MCF 10A (cell line): ENCODE measurements around the gene ABCF2. TPM values are rescaled to one million over a fixed set of nuclear protein-coding genes. Genes with fewer than 3 reads are reported as not detected.

Source experiments
- BruUV-seq: library from RNA; stranded (reverse); fragments of 400-500 nt; replicated peaks from 2 replicates; lab custom pipeline; 2021; lab: Mats Ljungman, UMichigan
- CTCF ChIA-PET: fragments of 300-600 bp; sonication (Branson Sonifier 250); formaldehyde crosslinking; extraction: SDS; loops from one replicate; lab custom pipeline; 2021; ENCODE audit warnings: antibody characterized with exemption, inconsistent platforms; lab: Yijun Ruan, JAX
- POLR2A ChIA-PET: fragments of 300-600, 350-650 bp; sonication (Branson Sonifier 250); formaldehyde crosslinking; extraction: SDS; loops from one replicate; lab custom pipeline; 2020; ENCODE audit warnings: antibody characterized with exemption, inconsistent platforms; lab: Yijun Ruan, JAX
- DNase-seq: peaks from one replicate; pipeline ENCODE4 v3.0.0-alpha.2; 2018; ENCODE audit not compliant: unreplicated experiment
- H3K27ac Mint-ChIP-seq: one replicate; pipeline ENCODE4 v1.8.0; 2022; ENCODE audit warnings: mild to moderate bottlenecking, low read depth, mixed read lengths; ENCODE audit not compliant: unreplicated experiment
- H3K27me3 Mint-ChIP-seq: one replicate; pipeline ENCODE4 v1.8.0; 2022; ENCODE audit warnings: mixed read lengths; ENCODE audit not compliant: insufficient read depth, unreplicated experiment
- H3K36me3 Mint-ChIP-seq: one replicate; pipeline ENCODE4 v1.8.0; 2022; ENCODE audit warnings: mild to moderate bottlenecking, moderate library complexity, mixed read lengths; ENCODE audit not compliant: insufficient read depth, unreplicated experiment
- H3K4me1 Mint-ChIP-seq: one replicate; pipeline ENCODE4 v1.8.0; 2022; ENCODE audit warnings: mixed read lengths; ENCODE audit not compliant: insufficient read depth, unreplicated experiment
- H3K4me3 Mint-ChIP-seq: one replicate; pipeline ENCODE4 v1.8.0; 2022; ENCODE audit warnings: mild to moderate bottlenecking, moderate library complexity, mixed read lengths; ENCODE audit not compliant: unreplicated experiment
- H3K9me3 Mint-ChIP-seq: one replicate; pipeline ENCODE4 v1.8.0; 2022; ENCODE audit warnings: mixed read lengths; ENCODE audit not compliant: unreplicated experiment
- intact Hi-C: fragments of 100-400 bp; cut with micrococcal nuclease; formaldehyde crosslinking; loops from 2 replicates; pipeline ENCODE4 v1.14.1; 2022
- total RNA-seq: library from RNA; stranded (reverse); gene quantifications from 2 replicates; pipeline ENCODE4 v1.2.3, GENCODE V29; 2022
- TF ChIP-seq, protein P1 (sequence below): fragments of 200-600 bp; IDR thresholded peaks from one replicate; pipeline ENCODE4 v1.8.0; 2022; ENCODE audit warnings: antibody characterized with exemption, mild to moderate bottlenecking; ENCODE audit not compliant: unreplicated experiment

The ABCF2 gene
- total RNA-seq, 1 experiment from 2014 or later, result 72.4 TPM

- Mint-ChIP-seq H3K4me3 (no peak overlapping the region), H3K27me3 (no peaks in the 10 kb centered on the region), H3K9me3 (no peaks in the 10 kb centered on the region), H3K27ac (no peak overlapping the region), H3K4me1 (no peaks in the 10 kb centered on the region), H3K36me3 (peaks cover 93% of the 10 kb centered on the region)
- TF ChIP-seq, protein P1, sequence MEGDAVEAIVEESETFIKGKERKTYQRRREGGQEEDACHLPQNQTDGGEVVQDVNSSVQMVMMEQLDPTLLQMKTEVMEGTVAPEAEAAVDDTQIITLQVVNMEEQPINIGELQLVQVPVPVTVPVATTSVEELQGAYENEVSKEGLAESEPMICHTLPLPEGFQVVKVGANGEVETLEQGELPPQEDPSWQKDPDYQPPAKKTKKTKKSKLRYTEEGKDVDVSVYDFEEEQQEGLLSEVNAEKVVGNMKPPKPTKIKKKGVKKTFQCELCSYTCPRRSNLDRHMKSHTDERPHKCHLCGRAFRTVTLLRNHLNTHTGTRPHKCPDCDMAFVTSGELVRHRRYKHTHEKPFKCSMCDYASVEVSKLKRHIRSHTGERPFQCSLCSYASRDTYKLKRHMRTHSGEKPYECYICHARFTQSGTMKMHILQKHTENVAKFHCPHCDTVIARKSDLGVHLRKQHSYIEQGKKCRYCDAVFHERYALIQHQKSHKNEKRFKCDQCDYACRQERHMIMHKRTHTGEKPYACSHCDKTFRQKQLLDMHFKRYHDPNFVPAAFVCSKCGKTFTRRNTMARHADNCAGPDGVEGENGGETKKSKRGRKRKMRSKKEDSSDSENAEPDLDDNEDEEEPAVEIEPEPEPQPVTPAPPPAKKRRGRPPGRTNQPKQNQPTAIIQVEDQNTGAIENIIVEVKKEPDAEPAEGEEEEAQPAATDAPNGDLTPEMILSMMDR, result no peak
- ChIA-PET CTCF (interaction anchor here (1.0 kb wide), 1 partner anchor 39 kb away, joined by 3 read pairs; no protein-coding TSS in a partner anchor), POLR2A (no interaction called here)
- DNase-seq, result no peak
- intact Hi-C loops, result no loop called here
- BruUV-seq, result no TSS peak
These were observed 8.8 kb downstream of the ABCF2 start for GRCh38 chr7:151218170-151218569.

DNA sequence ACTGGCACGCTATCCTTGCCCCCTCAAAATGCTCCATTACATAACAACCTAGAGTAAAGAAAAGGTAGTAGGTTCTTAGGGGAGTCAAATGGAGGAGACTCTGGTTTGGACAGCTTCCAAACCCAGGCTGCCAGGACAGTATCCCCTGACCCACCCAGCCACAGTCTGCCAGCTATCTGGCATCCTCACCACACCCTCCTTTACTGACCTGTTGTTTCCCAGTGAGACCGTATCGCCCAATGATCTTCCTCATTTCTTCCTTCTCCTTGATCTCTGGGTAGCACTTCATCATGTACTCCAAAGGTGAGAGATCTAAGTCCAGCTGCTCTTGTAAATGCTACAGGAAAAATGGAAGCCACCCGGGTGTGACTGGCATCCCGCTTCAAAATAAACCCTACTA, 11.6 kb downstream of the ABCF2 start:
- no peak for DNase-seq
- Mint-ChIP-seq H3K27ac (no peak overlapping the region), H3K27me3 (no peaks in the 10 kb centered on the region), H3K9me3 (no peaks in the 10 kb centered on the region), H3K36me3 (peaks cover 80% of the 10 kb centered on the region), H3K4me3 (no peak overlapping the region), H3K4me1 (no peaks in the 10 kb centered on the region)
- BruUV-seq, result no TSS peak
- TF ChIP-seq, protein P1, result no peak
- intact Hi-C loops, result no loop called here
- ChIA-PET POLR2A (interaction anchor here (1.2 kb wide), 1 partner anchor 11 kb away, joined by 4 read pairs; the partner anchor contains the start of gene ABCF2), CTCF (no interaction called here)

DNA sequence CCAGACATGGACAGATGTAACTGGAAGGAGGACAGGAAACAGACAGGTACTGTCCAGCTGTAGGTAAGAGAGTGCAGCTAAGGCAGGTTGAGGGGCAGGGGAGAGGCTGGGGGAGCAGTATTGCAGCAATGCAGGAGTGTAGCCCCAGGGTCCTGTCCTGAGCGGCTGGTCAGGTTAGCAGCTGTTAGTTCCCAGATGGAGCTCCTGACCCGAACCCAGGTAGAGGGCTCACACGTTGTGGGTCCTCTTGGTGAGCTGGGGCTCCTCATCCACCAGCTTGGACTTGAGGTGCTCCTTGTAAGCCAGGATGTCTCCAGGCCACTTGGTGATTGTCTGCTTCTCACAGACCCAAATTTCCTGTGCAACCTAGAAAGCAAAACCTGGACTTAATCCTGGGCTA, 13.2 kb downstream of the ABCF2 start:
- no peak overlapping the region for H3K4me3 Mint-ChIP-seq
- H3K27me3 Mint-ChIP-seq, result no peaks in the 10 kb centered on the region
- POLR2A ChIA-PET, result interaction anchor here (0.6 to 1.8 kb wide), 7 partner anchors 8 to 106 kb away, joined by 3 to 7 read pairs (median 4); partner anchors contain the start of genes ABCF2 and ASB10
- CTCF ChIA-PET, result interaction anchor here (0.7 to 1.5 kb wide), 5 partner anchors 11 to 409 kb away, joined by 3 to 5 read pairs (median 3); no protein-coding TSS in a partner anchor
- H3K36me3 Mint-ChIP-seq, result peaks cover 69% of the 10 kb centered on the region
- TF ChIP-seq, protein P1, result no peak
- intact Hi-C loops, result no loop called here
- no TSS peak for BruUV-seq
- H3K4me1 Mint-ChIP-seq, result no peaks in the 10 kb centered on the region
- no peaks in the 10 kb centered on the region for H3K9me3 Mint-ChIP-seq
- DNase-seq, result no peak
- H3K27ac Mint-ChIP-seq, result no peak overlapping the region

GRCh38 chr7:151212626-151213025, 14.4 kb downstream of the ABCF2 start:
- Mint-ChIP-seq H3K27me3 (no peaks in the 10 kb centered on the region), H3K27ac (no peak overlapping the region), H3K36me3 (peaks cover 57% of the 10 kb centered on the region), H3K4me3 (no peak overlapping the region), H3K4me1 (no peaks in the 10 kb centered on the region), H3K9me3 (no peaks in the 10 kb centered on the region)
- intact Hi-C loops, result no loop called here
- TF ChIP-seq, protein P1, result no peak
- ChIA-PET CTCF (interaction anchor here (1.1 to 1.5 kb wide), 3 partner anchors 12 to 89 kb away, joined by 3 to 5 read pairs (median 4); no protein-coding TSS in a partner anchor), POLR2A (interaction anchor here (1.7 to 1.8 kb wide), 2 partner anchors 10 to 14 kb away, joined by 6 to 7 read pairs; partner anchors contain the start of gene ABCF2)
- no TSS peak for BruUV-seq
- no peak for DNase-seq
